EL (cell line): ENCODE measurements around the gene CCM2L.

ENCODE experiments used
- DNase-seq: peaks from one replicate; pipeline ENCODE4 v3.0.0-alpha.2; 2016

Gene CCM2L

DNA sequence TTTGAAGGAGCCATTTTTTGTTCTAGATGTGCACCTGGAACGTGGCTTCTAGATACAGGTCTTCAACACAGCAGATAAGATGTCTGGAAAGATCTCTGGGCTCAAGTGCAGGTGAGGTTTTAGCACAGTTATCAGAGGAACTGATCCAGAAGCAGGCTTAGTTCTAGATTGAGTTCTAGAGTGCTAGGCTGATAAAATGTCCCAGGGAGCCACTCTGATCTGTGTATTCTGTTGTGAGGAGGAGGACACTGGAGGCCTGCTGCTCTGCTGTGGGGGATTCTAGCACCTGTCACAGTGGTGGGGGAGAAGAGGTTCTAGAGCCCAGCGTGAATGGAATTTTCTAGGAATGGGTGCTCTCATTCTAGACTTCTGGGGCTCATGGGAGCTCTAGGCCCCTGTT is 12.0 kb upstream of the CCM2L start:
- DNase-seq = no peak

DNA sequence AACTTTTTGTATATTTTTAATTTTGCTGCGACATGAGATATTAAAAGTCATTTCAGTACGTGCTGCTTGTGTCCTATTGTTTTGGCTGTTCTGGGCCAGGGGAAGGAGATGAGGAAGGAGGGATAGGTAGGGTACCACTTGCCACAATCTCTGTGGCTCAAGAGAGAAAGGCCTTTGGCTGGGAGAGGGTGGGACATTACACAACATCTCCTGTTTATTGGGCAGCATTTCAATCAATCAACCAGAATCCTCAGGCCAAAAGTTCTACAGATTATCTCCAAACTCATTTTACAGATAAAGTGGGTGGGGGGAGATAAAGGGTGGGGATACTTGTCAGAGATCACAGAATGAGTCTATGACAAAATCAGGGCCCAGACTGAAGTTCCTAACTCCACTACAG is 6.9 kb upstream of the CCM2L start:
- no peak for DNase-seq

DNA sequence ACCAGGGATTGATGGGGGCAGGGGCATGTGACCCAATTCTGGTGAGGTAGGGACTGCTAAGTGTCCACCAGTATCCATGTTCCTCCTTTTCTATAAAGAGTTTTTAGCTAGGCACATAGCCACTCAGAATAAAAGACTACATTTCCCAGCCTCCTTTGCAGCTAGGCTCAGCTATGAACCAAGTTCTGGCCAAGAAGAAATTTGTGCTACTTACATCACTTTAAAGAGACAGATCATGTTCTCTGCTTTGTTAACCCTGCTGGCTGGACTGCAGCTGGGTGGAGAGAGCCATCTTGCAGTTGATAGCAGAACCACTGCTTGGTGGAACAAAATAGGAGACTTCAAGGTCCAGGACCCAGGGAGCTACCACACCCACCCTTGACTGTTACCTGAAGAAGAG is 5.3 kb upstream of the CCM2L start:
- no peak for DNase-seq

DNA sequence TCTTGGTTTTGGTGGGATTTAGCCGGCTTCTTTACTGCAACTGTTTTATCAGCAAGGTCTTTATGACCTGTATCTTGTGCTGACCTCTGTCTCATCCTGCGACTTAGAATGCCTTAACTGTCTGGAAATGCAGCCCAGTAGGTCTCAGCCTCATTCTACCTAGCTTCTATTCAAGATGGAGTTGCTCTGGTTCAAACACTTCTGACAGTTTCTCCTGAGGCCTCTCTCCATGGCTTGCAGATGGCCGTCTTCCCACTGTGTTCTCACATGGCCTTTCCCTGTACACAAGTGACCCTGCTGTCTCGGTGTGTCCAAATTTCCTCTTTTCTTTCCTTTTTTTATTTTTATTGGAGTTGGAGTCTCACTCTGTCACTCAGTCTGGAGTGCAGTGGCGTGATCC is 4.2 kb upstream of the CCM2L start:
- no peak for DNase-seq

DNA sequence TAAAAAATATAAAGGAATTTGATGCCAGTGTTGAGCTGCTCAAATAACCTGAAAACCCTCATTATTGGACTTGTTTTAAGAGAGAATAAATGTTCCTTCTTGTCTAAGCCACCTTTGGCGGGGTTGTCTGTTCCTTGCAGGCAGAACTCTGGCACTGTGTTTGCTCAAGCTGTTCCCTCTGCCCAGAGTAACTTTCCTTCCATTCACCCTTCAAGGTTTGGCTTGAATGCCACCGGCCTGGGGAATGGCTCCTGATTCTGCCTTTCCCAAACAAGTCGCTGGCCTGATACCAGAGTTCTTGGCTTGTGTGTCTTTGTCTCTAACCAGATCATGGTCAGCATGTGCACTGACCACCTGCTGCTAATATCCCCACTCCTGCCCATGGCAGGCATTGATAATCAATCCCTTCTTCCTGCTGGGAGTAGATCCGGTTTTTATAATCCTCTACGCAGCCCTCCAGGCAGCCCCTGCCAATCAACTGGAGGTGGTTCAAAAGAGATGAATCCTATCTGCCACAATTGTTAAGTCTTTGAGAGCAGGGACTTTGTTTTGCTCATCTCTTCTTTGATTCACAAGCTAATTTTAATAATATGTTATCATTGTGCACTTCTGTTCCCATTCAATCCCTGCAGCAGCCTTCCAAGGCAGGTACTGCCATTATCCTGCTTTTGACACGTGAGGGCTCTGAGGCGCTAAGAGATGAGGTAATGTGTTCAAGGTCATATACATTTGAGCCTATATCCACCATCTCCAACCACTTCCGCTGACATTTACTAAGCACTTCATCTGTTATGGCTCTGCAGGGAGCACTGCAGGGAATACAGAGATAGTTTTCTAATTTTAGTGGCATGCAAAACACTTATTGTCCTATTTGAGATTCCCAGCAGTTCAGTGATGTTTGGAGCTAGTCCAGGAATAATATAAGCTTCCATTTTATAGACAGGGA is 3.1 kb upstream of the CCM2L start:
- no peak for DNase-seq

DNA sequence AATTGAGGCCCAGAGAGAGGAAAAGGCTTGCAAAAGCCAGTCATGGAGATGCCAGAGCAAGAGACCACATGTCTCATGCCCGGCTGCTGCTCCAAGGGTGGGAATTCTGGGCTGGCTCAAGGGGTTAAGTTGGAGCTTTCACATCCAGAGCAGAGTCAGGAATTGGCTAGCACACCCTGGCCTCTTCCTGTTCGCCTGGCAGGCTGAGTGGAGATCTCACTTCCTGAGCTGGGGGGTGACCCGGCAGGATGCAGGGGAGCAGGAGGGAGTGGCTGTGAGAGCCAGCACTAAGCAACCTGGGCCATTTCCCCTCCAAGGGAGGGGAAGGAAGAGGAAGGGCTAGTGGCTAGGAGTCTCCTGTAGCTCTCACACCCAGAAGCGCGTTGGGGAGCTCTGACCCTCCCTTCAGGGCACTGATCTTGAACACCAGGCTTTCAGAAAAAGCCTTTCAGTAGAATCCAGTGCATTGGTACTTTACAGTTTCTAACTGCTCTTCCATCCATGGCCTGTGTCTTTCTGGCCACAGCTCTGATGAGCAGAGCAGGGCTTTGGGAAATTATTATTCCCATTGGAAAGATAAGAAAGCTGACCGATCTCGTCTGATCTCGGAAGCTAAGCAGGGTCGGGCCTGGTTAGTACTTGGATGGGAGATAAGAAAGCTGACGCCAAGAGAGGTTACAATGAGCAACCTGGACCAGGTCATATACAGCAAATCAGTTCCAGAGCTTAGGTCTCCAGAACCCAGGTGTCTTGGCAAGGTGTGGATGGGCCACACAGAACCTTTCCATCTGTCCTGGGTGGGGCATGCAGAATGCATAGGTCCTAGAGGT is 2.2 kb upstream of the CCM2L start:
- peak; percentile 38 for DNase-seq

DNA sequence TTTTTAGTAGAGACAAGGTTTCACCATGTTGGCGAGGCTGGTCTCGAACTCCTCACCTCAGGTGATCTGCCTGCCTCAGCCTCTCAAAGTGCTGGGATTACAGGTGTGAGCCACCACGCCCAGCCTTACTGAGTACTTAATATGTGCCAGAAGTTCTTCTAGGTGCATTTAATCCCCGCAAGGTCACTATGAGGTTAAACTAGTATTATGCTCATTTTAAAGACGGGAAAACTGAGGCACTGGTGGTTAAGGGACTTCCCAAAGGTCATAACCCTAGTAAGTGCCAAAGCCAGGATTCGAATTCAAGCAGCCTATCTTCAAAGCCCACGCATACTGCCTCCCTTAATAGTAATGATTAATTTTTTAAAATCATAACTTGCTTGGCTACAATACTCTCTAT is 674 bp upstream of the CCM2L start:
- no peak for DNase-seq

DNA sequence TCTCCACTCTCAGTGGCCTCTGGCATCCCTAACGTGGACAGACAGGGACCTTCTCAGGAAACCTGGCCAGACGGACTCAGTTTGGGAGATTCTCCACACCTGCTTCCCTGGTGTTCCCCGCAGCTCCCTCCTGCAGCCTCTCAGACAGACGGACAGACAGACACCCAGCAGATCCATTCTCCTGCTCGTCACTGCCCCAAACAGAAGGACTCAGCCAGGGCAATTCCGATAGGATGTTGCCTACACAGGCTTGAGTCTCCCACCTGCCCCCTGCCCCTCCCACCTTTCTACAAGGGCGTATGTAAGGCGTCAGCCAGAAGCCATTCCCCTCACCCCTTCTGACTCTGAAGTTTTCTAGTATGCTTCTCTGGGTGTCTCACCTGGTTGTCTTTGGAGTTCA is 428 bp downstream of the CCM2L start:
- DNase-seq = no peak

DNA sequence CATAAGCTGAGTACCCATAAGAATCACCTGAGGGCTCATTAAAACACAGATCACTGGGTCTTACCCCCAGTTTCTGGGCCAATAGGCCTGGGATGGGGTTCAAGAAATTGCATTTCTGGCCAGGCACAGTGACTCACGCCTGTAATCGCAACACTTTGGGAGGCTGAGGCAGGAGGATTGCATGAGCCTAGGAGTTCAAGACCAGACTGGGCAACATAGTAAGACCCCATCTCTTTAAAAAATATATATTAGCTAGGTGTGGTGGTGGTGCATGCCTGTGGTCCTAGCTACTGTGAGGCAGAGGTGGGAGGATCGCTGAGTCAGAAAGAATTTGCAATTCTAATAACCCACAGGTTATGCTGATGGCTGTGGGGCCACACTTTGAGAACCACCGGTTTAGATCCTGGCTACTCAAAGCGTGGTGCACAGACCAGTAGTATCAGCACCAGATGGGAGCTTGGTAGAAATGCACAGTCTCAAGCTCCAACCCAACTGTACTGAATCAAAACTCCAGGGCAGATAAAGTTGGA is 2.0 kb downstream of the CCM2L start:
- no peak for DNase-seq

DNA sequence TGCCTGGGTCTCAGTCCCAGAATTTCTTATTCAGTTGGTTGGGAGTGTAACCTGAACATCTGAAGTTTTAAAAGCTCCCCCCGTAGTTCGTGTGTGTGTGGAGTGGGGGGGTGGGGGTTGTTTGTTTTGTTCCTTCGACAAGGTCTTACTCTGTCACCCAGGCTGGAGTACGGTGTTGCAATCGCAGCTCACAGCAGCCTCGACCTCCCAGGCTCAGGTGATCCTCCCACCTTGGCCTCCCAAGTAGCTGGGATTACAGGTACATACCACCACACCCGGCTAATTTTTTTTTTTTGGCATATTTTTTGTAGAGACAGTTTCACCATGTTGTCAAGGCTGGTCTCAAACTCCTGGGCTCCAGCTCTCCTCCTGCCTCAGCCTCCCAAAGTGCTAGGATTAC is 3.1 kb downstream of the CCM2L start:
- DNase-seq = no peak

DNA sequence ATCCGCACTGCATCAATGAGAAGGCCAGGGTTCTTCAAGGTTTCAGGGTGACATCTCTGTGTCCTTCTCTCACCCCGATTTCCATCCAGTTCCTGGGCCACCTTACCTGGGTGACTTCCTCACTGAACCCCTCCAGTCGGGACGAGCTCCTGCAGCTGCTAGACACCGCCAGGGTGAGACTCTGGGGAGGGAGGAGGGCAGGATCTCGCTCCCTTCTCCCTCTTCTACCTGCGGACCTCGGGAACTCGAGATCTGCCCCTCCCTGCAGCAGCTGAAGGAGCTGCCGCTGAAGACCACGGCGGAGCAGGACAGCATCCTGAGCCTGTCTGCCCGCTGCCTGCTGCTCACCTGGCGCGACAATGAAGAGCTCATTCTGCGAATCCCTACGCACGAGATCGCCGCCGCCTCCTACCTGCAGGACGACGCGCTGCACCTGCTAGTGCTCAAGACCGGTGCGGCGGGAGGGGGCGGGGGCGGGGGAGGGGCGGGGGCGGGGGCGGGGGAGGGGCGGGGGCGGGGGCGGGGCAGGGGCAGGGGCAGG is 7.5 kb downstream of the CCM2L start:
- DNase-seq = no peak

DNA sequence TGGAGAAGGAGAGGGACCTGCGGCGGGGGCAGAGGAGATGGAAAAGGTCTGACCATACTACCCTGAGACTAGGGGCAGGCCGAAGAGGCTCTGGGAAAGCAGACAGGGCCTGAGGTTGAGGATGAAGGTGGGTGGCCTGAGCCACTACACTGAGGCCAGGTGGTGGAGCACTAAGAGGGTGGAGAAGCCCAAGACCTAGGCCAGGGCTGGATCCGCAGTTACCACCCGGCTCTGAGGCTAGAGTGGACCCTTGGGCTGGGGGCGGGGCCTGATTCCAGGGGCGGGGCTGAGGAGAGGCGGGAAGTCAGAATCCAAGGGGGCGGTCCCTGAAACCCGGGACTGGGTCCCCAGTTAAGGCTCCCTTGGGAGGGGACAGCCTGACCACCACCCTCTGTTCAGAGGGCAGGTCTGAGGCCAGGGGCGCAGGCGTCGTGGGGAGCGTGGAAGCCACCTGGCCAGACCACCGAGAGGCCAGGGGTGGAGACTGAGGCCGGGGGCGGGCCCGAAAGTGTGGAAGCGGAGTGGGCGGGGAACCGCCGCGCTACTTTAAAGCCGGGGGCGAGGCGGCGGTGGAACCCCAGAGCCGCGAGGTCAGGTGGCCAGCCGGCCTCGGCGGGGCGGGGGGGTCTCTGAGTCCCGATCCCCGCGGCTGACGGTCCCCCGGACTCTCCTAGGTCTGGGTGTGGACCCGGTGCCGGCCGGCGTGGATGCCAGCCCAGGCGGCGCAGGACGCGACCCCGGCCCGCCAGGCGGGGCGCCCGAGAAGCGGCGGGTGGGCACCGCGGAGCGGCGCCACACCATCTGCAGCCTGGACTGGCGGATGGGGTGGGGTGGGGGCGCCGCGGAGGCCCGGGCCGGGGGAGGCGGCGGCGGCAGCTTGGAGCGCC is 8.3 kb downstream of the CCM2L start:
- peak; percentile 40 for DNase-seq

DNA sequence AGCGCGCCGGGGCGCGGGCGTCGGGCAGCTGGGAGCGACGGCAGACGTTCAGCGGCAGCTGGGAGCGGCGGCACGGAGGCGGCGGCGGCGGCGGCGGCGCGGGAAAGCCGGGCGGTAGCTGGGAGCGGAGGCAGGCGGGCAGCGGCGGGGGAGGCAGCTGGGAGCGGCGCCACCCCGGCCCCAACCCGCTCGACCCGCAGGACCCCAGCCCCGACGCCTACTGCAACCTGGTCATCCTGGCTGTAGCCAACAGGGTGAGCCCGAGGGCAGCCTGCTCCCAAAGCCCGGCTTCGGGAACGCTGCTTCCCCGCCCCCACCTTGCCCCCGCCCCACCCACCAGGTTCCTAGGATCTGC is 8.9 kb downstream of the CCM2L start:
- DNase-seq = no peak

DNA sequence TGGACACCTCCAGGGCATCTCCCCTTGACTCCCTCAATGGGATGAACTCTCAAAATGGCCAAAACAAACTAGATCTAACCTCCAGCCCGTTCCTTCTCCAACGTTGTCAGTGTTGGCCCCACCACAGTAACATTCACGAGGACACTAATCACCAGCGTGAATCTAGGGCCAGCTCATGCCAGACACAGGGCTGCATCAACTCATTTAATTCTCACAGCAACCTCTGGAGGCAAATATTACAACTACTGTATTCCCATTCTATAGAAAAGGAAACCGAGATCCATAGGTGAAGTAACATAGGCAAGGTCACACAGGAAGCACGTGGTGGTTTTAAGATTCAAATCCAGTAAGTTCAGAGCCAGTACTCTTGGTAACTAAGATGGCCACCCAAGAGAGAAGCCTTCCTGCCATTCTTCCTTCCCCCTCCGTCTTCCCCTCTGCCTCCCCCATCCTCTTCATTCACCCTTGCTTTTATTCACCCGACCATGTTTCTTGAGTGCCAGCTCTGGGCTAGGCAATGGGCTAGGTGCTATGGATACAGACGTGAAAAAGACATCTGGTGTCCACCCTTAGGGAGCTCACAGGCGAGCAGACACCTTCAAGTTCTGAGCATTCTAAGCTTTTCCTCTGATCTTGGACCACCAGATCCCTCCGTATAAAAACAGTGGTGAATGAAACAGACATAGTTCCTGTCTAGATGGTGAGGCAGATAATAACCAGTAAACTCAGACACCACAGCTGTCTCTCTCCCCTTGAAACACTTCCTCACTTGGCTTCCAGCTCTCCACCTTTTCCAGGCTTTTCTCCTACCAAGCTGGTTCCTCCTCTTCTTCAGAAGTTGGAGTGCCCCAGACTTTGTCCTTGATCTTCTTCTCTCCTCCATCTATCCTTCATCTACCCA is 9.6 kb downstream of the CCM2L start:
- no peak for DNase-seq

DNA sequence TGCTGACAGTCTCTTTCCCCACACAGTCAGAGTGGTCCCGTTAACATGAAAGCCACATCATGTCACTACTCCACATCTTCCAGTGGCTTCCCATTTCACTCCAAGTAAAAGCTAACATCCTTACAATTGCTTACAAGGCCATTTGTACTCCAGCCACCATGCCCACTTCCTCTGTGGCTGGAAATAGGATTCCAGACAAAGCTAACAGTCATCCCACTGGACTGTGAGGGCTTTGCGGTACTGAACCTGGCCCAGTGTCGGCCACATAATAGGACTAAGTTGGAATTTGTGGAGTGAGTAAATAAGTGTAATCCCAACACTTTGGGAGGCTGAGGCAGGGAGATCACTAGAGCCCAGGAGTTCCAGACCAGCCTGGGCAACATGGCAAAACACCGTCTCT is 10.9 kb downstream of the CCM2L start:
- no peak for DNase-seq

DNA sequence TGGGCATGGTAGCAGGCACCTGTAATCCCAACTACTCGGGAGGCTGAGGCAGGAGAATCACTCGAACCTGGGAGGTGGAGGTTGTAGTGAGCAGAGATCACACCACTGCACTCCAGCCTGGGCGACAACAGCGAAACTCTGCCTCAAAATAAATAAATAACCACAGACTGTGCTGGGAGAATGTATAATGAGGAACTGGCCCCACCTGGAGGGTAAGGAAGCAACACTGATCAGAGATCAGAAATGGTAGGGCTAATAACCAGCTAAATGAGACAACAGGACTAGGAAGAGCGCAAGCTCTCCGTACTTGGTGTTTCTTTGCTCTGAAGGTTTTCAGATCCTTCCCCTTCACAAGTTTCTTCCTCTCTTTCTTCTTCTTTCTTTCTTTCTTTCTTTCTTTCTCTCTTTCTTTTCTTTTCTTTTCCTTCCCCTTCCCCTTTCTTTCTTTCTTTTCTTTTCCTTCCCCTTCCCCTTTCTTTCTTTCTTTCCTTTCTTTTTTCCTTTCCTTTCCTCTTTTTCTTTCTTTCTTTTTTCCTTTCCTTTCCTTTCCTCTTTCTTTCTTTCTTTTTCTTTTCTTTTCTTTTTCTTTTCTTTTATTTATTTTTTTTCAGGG is 14.6 kb downstream of the CCM2L start:
- DNase-seq = no peak

DNA sequence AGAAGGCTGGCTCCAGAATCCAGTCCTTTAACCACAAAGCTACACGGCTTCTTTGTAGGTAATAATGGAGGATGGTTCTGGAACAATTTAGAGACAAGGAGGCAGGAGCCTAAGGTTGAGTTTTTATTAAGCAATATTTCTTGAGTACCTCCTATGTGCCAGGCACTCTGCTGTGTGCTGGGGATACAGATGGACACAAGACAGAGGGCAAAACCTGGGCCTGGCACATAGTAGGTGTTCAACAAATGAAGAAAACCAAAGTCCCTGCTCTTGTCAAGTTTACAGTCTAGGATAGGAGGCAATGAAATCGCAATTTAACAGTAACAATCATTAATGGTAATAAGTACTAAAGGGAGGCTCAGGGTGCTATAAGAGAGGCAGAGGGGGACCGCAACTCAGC is 17.4 kb downstream of the CCM2L start:
- DNase-seq = no peak

DNA sequence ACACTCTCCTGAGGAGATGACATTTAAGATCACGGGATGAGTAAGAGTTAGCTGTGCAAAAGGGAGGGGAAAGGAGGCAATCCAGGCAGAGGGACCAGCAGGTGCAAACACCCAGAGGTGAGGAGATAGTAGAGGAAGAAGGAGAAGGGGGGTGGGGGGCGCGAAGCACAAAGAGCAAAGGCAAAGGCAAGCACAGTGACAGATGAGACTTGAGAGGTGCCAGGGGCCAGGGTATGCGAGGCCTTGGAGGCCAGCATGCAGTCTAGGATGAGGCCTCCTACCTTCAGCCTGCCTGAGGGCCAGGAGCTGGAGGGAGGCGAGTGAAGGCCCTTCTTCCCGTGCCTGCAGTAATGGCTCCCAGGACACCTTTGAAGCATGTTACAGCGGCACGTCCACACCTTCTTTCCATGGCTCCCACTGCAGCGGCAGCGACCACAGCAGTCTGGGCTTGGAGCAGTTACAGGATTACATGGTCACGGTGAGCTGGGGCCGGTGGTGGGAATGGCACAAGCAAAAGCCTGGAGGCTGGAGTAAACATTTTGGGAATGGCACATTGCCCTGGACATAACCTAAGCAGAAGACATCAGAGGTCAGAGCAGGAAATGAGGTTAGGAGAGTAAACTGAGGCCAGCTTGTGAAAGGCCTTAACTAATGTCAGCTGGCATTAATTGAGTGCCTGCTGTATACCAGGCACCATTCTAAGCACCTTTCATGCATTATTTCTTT is 18.6 kb downstream of the CCM2L start:
- no peak for DNase-seq

DNA sequence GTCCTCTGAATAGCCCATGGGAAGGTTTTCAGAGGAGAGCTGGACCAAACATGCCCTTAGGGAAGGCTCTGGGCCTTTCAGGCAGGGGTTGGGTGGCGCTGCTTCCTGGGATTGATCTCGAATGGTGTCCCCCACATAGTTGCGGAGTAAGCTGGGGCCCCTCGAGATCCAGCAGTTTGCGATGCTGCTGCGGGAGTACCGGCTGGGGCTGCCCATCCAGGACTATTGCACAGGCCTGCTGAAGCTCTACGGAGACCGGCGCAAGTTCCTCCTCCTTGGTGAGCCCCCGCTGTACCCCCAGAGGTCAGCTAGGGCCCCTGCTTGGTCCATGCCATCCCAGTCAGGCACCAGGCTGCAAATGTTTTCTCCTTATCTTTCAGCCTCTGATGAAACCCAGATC is 19.3 kb downstream of the CCM2L start:
- DNase-seq = no peak
